Activated CD4-positive, alpha-beta T cell treated with anti-CD3 and anti-CD28 coated beads, Interleukin-2, amount 50 U/mL, for 16 hours (primary cell): ENCODE data around the gene SMYD3.
"Not testable (repeated sequence)": the region's sequence is repeated elsewhere in the genome, so short reads cannot be mapped to it uniquely, and the experiment has no call there.

Source experiments
- DNase-seq: peaks from one replicate; pipeline ENCODE4 v3.0.0-alpha.2; 2020

SMYD3 gene

DNA sequence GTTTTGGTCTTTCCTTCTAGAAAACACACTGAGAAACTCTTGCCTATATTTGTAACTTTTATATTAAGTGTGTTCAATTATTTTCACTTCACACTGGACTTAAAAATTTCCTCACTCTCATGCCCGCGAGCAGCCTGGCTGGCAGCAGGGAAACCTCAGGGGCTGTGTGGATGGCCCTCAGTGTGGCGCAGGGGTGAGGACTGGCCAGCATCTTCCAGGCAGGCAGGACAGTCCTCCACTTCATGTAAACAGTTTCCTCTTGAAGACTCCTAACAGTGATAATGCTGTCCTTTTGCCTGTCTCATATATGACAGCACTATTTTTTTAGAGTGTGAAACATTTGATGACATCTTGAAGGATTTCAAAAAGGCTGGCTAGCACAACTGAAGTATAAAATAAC is 733.7 kb downstream of the SMYD3 start:
- no peak for DNase-seq

DNA sequence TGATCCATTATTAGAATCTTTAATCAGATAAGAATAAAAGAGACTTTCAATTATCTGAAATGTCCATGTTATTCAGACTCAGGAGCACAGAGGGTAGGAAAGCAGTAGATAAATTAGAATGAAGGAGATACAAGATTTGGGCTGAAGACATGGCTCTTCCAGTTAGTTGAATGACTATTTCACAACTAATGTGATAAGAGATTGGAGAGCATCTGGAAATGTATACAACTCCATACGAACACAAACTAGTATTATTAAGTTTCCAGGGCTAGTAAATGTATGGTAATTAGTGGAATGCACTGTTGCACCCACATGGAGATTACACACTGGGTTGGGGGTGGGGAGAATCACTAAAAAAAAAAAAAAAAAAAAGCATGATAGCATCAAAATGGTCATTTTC is 734.3 kb downstream of the SMYD3 start:
- DNase-seq, result no peak

DNA sequence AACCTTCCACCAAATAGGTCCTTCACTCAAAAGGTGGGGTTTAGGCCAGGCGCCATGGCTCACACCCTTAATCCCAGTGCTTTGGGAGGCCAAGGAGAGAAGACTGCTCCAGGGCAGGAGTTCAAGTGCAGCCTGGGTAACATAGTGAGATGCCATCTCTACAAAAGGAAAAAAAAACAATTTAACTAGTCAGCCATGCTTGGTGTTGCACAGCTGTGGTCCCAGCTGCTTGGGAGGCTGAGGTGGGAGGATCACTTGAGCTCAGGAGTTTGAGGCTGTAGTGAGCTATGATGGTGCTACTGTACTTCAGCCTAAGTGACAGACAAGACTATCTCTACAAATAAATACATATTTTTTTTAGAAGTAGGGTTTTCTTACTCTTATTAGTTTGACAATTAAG is 734.8 kb downstream of the SMYD3 start:
- no peak for DNase-seq

DNA sequence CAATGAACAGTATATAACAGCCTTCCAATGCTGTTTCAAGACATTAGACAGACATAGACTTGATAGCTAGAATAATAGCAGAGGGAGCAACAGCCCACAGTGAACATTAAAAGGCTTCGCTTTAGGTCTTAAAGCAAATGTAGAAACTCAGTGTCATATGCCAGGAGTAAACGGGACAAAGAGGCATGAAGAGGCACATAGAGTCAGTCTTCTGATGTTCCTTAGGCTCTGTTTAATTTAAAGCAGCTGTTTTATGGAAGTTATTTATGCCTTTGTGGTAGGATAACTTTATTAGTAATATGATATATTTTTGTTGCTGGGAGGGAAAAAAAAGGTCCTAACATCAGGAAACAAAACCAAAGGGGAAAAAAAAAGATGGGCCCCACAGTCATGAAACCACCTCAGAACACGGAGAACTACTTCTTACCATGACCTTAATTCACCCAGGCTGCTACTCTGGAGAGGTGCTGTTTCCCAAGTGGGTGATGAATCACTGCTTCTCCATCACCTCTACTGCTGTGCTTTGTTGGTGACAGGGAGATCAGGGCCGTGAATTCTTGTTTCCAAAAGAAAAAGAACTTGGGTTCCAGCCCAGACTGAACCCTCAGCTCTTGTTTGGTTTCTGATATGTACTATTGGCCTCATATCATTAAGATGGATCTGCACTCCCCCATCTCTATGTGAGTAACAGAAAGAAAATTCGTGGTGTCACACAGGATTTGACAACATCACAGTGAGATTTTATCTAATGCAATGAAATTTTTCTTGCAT is 735.4 kb downstream of the SMYD3 start:
- no peak for DNase-seq

DNA sequence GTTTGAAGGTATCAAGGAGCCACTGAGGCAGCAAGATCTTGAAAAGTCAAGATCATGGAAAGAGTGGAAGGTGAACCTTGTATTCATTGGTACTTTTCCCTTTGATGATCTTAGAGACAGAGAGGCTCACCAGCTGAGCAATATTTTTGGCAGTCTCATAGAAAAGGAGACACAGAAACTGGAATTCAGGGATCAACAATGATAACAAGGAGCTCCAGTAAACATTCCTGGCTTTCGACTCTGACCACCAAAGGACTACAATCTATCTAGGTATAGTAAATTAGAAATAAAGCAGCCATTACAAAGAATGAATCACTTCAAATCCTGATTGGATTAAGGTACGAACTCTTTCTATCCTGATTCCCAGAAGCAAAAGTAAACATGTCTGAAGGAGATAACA is 736.9 kb downstream of the SMYD3 start:
- no peak for DNase-seq

DNA sequence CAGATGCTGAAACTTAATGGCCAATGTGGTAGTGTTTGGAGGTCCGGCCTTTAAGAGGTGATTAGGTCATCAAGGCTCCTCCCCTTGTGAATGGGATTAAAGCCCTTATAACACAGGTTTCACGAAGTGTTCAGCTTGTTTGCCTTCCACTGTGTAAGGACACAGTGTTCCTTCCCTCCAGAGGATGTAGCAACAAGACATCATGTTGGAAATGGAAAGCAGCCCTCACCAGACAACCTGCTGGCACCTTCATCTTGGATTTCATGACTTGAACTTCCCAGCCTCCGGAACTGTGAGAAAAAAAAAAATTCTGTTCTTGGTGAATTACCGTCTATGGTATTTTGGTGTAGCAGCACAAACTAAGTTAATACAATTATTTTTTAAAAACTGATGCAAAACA is 738.5 kb downstream of the SMYD3 start:
- no peak for DNase-seq

DNA sequence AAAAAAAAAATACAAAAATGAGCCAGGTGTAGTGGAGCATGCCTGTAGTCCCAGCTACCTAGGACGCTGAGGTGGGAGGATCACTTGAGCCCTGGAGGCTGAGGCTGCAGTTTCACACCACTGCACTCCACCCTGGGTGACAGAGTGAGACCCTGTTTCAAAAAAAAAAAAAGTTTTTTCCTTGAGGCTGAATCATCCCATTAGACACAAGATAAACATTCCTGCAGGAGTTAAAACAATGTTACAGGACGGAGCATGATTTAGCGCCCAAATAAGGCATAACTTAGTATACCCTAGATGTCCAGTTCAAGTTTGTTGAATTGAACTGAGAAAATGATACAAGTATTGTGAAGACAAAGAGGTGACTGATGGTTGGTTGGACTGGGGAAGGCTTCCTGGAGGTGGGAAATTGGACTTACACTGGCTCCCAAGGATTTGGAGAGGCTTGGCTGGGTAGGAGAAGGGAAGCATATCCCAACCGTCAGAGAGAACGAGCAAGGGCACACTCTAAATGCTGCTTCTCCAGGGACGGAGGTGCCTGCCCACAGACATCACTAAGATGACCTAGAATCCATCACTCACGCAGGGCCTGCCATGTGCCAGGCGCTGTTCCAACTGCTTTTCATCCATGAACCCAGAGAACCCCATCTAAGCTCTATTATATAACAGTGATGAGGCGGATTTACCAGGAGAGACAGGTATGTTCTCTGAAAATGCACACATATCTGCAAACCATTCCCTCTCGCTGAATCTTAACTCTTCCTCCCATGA is 741.7 kb downstream of the SMYD3 start:
- DNase-seq, result no peak

DNA sequence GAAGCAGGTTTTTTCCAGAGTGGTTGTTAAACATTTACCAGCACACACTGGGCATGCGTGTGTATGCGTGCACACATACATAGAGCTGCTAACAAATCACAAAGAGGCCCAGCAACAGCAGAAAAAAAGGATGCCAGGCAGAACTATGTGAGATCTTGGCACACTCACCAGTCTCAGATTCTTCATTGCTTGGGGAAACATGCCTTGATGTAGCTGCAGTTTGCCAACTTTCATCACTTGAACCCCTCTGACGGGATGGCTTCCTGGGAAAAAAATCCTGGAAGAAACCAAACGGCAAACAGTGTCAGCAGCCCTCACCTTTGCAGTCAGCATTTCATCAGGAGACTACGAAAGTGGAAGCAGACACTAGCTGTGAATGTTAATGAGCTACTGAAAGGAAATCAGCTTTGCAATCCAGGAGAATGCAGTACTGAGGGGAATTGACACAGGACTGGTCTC is 743.2 kb downstream of the SMYD3 start:
- no peak for DNase-seq

DNA sequence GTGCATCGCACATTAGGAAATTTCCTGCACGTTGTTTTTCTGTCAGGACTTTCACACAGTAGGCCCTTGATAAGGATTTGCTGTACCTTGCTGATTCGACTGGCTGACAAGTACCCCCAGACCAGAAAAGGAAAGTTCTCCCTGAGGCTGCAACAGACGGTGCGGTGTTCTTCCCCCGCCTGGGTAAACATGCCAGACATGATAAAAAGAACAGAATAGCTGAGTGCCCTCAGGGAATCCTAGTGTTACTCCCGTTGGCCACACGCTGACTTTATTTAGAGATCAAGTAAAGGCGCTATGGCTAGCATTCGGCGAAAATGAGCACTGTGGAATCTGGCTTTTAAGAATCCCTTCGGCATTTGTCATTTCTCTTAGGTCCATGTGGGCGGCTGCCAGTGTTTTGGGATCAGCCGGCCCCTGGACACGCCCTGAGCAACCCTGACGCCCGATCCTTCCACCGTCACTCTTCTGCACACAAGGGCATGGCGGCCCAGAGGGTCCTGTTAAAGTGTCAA is 744.6 kb downstream of the SMYD3 start:
- no peak for DNase-seq

DNA sequence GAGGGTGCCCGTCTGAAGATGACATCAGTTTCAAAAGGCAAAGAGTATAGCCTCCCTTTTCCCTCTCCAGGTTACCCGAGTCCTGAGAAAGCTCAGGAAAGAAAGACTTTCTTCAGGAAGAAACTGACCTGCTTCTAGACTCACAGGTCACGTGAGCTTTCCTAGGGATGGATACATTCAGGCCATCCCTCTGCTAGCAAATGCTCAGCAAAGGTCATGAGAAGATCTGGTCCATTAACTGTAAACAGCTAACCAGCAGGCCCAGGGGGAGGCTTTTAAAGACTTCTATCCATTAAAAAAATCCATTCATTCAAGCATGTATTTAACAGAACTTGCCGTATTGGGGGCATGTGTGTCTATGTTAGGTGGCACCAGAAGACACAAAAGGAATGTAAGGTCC is 746.8 kb downstream of the SMYD3 start:
- no peak for DNase-seq

DNA sequence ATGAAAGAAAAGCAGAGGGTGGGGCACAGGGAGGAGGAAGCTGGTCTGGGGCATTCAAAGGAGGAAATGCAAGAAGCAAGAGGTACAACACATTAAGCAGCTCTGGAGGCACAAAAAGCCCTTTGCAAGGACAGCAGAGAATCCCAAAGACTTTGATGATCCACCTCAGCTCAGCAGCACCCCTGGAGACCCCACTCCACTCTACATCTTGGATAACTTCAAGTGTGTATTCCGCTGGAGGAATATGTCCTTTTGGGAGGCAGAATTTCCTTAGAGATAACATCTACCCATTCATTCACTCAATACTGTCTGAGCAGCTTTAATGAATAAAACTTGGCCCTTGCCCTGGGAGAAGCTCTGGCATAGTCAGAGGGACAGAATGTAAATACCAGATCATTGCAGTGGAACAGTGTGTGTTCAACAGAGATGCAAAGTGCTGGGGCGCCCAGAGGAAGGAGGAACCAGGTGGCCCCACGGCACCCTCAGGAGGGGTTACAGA is 752.6 kb downstream of the SMYD3 start:
- DNase-seq, result no peak

DNA sequence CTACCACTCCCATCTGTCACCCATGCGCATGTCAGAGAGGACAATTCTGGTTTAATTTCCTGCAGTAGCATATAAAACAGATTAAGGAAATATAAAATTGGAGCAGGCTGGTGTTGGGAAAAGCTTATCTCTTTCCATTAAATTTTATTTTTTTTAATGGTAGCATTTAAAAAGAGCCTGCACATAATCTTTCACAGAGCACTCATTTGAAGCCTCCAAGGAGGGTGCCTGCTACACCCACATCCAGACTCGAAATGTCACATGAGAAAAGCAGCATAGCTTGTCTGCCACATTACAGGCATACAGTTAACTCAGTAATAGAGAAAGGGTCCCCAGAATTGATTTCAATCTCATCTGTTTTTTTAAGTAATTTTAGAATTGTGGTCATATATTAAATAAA is 753.3 kb downstream of the SMYD3 start:
- no peak for DNase-seq

DNA sequence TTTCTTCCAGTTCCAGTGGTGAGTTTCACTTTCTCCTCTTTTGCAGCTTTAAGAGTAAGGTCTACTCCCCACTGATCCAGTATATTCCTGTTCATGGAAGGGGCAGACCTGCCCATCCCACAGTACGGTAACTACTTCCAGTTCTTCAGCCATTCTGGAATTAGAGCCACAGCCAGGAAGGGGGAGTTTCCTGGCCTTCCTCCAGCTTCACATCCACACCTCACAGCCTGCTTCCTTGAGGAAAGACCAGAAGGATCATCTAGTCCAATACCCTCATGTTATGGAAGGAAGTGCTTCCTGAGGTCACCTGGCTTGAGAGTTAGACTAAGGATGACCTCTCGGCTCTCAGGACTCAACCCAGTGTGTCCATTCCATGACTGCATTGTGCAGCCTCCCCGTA is 754.5 kb downstream of the SMYD3 start:
- no peak for DNase-seq

DNA sequence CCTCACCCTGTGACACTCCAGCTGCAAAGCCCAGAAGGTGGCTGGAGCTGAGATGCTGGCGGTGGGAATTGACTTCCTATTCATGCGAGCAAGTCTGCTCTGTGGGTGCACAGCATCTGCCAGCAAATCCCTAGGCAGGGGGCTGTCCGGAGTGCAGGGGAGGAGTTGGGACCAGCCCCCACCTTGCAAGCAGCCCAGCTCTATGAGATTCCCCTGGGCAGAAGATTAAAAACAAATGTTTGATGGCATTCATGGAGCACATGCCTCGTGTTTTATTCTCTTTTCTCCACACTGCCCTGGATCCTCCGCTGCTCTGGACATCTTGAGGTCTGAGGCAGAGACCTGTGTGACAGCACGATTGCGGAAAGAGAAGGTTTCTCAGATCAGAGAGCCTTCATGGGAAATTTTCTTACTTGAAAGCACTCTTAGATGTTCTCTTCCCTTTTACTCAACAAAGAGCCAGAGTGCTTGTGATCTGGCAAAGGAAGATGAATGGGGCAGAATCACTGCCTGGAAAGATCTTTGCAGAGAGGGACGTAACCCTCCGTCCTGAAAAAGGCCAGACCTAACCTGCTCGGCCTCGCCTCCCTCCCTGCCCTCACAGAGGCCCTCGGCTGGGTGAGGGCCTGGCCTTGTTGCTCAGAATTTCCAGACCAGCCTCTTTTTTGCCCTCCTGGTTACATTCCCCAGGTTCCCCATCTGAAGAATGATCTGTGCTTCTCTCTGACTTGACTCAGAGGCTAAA is 755.2 kb downstream of the SMYD3 start:
- DNase-seq, result no peak

DNA sequence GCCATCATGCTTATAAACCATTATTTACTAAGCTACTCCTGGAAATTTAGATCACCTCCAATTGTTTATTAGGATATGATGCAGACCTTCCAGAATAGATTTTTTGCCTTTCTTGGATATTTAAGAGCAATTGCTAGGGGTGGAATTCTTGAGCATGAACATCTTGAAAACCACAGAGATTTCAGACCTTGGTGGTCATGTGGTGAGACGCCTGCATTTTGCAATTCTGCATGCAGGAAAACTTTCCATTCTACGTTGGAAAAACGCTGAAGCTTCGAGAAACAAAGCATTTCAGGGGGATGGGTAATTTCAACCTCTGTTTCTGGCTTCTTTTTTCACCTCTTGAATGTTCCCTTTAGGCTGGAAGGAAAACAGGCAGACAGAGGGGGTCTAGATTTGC is 756.0 kb downstream of the SMYD3 start:
- DNase-seq, result no peak

DNA sequence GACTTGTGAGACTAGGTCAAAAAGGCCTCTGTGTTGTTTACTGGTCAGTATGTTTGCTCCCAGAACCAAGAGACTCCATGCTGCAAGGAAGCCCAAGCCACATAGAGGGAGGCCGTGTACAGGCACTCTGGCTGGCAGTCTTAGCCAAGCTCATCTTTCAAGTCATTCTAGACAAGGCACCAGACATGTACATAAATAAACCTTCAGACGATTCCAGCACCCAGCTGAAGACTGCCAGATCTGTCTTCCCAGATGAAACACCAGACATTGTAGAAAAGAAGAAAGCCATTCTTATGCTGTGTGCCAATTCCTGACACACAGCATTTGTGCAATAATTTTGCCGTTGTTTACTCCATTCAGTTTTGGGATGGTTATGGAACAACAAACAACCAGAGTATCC is 756.8 kb downstream of the SMYD3 start:
- DNase-seq, result no peak

DNA sequence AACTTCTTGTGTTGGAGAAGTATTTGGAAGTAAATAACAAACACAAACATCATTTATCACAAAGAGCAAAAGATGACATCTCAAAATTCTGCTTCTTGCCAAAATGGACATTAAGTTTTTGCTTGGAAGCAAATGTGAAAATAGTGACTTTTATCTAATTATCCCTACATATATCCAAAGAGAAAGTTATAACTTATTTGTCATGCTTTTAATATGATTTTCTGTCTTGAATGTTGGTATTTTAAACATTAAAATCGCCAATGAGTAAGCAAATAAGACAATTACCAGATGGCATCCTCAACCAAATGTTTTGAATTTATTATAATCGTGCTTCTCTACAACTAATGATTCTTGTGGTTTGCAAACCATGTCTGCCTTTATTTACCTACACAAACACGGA is 758.0 kb downstream of the SMYD3 start:
- DNase-seq, result no peak

DNA sequence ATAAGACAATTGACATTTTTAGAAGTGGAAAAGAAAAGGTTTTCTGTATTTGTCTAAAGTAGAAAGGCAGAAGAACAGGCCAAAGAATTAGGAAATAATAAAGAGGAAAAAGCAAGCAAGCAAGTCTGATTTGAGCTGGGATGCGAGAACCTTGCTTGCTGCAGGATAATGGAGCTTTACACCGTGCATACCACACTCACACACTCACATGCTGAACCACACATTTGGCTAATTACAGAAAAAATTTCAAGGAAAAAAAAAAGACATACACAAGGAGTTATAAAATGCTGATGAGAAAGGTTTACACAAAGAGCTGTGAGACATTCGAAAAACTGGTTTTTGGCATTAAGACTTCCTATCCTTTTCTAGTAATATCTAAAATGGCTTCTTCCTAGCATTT is 758.4 kb downstream of the SMYD3 start:
- no peak for DNase-seq

DNA sequence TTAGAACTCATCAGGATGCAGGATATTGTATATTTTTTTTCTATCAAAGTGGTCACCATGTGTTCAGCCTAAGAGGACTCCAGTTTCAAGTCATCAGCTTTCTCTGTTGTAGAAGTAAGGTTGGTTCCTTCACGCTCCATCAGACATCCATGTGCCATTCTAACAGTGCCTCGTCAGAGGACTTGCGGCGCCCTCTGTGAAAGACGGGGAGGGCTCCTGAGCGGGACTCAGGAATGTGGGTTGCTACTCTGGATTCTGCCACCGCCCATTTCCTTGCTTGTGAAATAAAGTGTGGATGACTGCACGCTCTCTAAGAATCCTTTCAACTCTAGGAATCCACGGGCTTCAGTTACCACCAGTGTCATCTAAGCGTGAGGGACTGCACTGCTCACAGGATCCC is 758.8 kb downstream of the SMYD3 start:
- DNase-seq, result no peak

DNA sequence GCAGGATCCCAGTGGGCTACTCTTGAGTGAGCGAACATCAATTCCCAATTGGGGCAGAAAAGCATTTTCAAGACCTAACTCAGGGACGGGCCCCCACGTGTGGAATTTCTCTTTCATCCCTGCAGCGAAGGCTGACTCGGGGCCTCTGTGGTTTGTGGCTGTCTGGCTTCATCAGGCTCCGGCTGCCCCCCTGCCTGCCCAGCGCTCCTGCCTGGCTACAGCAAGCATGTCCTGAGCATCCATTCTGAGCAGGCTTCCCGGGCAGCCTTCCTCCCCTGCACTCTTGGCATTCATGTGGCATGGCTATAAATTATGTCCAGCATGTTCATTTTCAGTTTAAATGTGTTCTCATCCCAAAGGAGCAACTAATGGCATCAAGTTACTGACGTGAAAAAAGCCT is 764.2 kb downstream of the SMYD3 start:
- DNase-seq, result no peak

DNA sequence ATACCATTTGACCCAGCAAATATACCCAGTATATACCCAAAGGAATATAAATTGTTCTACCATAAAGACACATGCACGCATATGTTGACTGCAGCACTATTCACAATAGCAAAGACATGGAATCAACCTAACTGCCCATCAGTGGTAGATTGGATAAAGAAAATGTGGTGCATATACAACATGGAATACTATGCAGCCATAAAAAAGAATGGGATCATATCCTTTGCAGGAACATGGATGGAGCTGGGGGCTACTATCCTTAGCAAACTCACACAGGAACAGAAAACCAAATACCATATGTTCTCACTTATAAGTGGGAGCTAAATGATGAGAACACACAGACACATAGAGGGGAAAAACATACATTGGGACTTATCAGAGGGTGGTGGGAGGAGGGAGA is 766.7 kb downstream of the SMYD3 start:
- not testable (repeated sequence) for DNase-seq

DNA sequence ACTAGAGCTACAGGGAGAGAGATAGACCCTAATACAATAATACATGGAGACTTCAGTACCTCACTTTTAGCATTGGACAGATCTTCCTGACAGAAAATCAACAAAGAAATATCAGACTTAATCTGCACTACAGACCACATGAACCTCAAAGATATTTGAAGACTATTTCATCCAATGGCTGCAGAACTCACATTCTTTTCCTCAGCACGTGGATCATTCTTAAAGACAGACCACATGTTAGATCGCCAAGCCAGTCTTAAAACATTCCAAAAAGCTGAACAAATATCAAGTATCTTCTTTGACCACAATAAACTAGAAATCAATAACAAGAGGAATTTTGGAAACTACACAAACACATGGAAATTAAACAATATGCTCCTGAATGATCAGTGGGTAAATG is 776.3 kb downstream of the SMYD3 start:
- DNase-seq, result no peak

DNA sequence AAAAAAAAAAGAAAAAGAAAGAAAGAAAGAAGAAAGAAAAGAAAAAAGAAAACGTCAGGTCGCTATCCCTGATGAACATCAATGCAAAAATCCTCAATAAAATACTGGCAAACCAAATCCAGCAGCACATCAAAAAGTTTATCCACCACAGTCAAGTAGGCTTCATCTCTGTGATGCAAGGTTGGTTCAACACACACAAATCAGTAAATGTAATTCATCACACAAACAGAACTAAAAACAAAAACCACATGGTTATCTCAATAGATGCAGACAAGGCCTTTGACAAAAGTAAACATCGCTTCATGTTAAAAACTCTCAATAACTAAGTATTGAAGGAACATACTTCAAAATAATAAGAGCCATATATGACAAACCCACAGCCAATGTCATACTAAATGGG is 779.0 kb downstream of the SMYD3 start:
- not testable (repeated sequence) for DNase-seq
